Measurements from ENCODE around the gene EIF4E. TPM values are rescaled to one million over a fixed set of nuclear protein-coding genes. Genes with fewer than 3 reads are reported as not detected.
"Not testable (repeated sequence)": the region's sequence is repeated elsewhere in the genome, so short reads cannot be mapped to it uniquely, and the experiment has no call there.

EIF4E gene
- total RNA-seq, 4 donors from 2014 or later: 24.6 to 149 (median 87.9) TPM

- no peak for TF ChIP-seq POLR2A (IDR thresholded peaks at IDR 0.05)
- TF ChIP-seq CTCF (IDR thresholded peaks at IDR 0.05): no peak
- intact Hi-C loops (cut with DNase I; ENCODE audit: low total_unique reads): no loop called here
Observed at GRCh38 chr4:98932539-98932938, 3.6 kb upstream of the EIF4E start.

GRCh38 chr4:98930311-98930865, 1.5 kb upstream of the EIF4E start:
- DNase-seq: no peak
- H3K36me3 ChIP-seq: no peaks in the 10 kb centered on the region
- H3K4me3 ChIP-seq: peak overlapping the region in 1 of 2 donors; percentile 99
- H3K27me3 ChIP-seq: no peaks in the 10 kb centered on the region
- TF ChIP-seq POLR2A (IDR thresholded peaks at IDR 0.05) (no peak), CTCF (IDR thresholded peaks at IDR 0.05) (no peak)
- peaks cover 0 to 5% of the 10 kb centered on the region in 2 donors for H3K4me1 ChIP-seq
- H3K9me3 ChIP-seq: no peaks in the 10 kb centered on the region
- intact Hi-C loops (cut with DNase I; ENCODE audit: low total_unique reads): no loop called here
- peak overlapping the region; percentile 94 to 96 for H3K27ac ChIP-seq

More at GRCh38 chr4:98932539-98932938, 3.6 kb upstream of the EIF4E start:
- no peak for DNase-seq
- peaks cover 0 to 5% of the 10 kb centered on the region in 2 donors for H3K4me1 ChIP-seq
- no peaks in the 10 kb centered on the region for H3K27me3 ChIP-seq
- H3K27ac ChIP-seq: no peak overlapping the region
- H3K36me3 ChIP-seq: no peaks in the 10 kb centered on the region
- H3K9me3 ChIP-seq: no peaks in the 10 kb centered on the region
- H3K4me3 ChIP-seq: no peak overlapping the region

DNA sequence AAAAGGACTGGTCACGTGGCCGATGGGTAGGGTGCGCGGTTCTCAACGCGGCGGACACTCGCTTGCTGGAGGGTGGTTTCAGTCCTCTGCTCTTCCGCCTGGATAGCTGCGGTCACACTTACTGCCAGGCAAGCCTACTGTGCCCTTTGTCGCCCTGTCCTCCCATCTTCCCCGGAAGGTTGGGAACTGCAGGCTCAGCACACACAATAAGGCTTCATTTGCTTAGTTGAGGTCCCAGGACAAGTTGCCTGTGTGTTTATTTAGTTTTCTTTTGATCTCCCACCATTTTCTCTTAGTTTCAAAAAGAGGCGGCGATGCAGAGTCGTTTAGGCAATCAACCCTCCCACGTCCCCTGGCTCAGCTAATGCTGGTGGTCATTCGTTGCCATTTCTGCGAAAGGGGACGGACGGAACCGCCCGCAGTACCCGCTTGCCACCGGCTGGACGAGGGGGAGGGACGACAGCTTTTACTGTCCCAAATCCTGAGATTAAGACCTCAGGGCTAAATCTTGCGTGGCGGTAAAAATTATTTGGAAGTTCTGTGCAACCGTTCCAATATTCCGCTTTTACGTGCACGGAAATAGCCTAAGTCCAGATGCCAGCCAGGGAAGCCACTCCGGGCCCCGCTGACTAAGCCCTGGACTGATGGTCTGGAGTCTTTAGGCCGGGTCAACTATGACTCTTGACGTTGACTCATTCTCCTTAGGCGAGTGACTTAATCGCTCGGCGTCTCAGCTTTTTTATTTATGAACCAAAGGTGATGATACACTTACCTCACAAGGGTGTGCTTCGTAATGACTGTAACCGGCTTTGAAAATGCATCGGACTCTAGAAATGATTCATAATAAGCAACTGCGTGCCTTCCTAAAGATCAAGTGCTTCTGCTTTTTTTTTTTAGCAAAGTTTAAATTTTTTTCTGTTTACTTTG, 671 bp upstream of the EIF4E start:
- peak overlapping the region; percentile 84 to 99 for H3K4me3 ChIP-seq
- H3K9me3 ChIP-seq: no peaks in the 10 kb centered on the region
- intact Hi-C loops (cut with DNase I; ENCODE audit: low total_unique reads): no loop called here
- peak; percentile 64 to 82 for DNase-seq
- no peaks in the 10 kb centered on the region for H3K27me3 ChIP-seq
- peaks cover 0 to 5% of the 10 kb centered on the region in 2 donors for H3K4me1 ChIP-seq
- no peaks in the 10 kb centered on the region for H3K36me3 ChIP-seq
- peak in 1 of 2 donors; percentile 21 for TF ChIP-seq POLR2A (IDR thresholded peaks at IDR 0.05)
- TF ChIP-seq CTCF (IDR thresholded peaks at IDR 0.05): peak in 1 of 4 experiments; percentile 33
- H3K27ac ChIP-seq: peak overlapping the region; percentile 94 to 96

- intact Hi-C loops (cut with DNase I; ENCODE audit: low total_unique reads): no loop called here
- TF ChIP-seq POLR2A (IDR thresholded peaks at IDR 0.05): no peak
- peak in 1 of 4 experiments; percentile 12 for TF ChIP-seq CTCF (IDR thresholded peaks at IDR 0.05)
- peaks cover 0 to 5% of the 10 kb centered on the region in 2 donors for H3K4me1 ChIP-seq
- peak overlapping the region; percentile 94 to 96 for H3K27ac ChIP-seq
- DNase-seq: peak; percentile 54 to 60
- no peaks in the 10 kb centered on the region for H3K36me3 ChIP-seq
- peak overlapping the region; percentile 84 to 99 for H3K4me3 ChIP-seq
- no peaks in the 10 kb centered on the region for H3K27me3 ChIP-seq
- no peaks in the 10 kb centered on the region for H3K9me3 ChIP-seq
Observed at GRCh38 chr4:98928131-98928504, 815 bp downstream of the EIF4E start.

DNA sequence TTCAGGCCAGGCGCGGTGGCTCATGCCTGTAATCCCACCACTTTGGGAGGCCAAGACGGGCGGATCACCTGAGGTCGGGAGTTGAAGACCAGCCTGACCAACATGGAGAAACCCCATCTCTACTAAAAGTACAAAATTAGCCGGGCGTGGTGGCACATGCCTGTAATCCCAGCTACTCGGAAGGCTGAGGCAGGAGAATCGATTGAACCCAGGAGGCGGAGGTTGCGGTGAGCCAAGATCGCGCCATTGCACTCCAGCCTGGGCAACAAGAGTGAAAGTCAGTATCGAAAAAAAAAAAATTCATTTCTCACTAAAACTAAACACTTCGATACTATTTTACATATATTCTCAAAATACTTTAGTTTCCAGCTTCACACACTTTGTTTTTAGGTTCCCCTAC, 2.7 kb downstream of the EIF4E start:
- H3K27me3 ChIP-seq; H3K36me3 ChIP-seq; H3K27ac ChIP-seq; H3K4me1 ChIP-seq; DNase-seq; intact Hi-C loops (cut with DNase I; ENCODE audit: low total_unique reads); H3K9me3 ChIP-seq; H3K4me3 ChIP-seq: not testable (repeated sequence)
